GM23248 (cell line): ENCODE results near the gene ADAMTS17. TPM values are rescaled to one million over a fixed set of nuclear protein-coding genes. Genes with fewer than 3 reads are reported as not detected.

Experiments
- DNase-seq: peaks from one replicate; pipeline ENCODE4 v3.0.0-alpha.2; 2015
- H2AFZ ChIP-seq: fragments of 200-600 bp; sonication (generic); 2 replicates; pipeline ENCODE4 v1.6.1; 2016; ENCODE audit warnings: antibody characterized with exemption
- H3F3A ChIP-seq: fragments of 200-600 bp; sonication (generic); 2 replicates; pipeline ENCODE4 v1.6.1; 2016; ENCODE audit warnings: mild to moderate bottlenecking, antibody characterized with exemption, mixed run types; ENCODE audit not compliant: insufficient read depth
- H3K27ac ChIP-seq: fragments of 200-600 bp; sonication (generic); 2 replicates; pipeline ENCODE4 v1.5.1; 2016; ENCODE audit warnings: mild to moderate bottlenecking
- H3K27me3 ChIP-seq: fragments of 200-600 bp; sonication (generic); replicated peaks from 2 replicates; pipeline ENCODE4 v1.6.1; 2016; ENCODE audit warnings: mild to moderate bottlenecking; ENCODE audit not compliant: insufficient read depth
- H3K36me3 ChIP-seq: fragments of 200-600 bp; sonication (generic); 2 replicates; pipeline ENCODE4 v1.6.1; 2016; ENCODE audit warnings: low read depth, mild to moderate bottlenecking
- H3K4me1 ChIP-seq: fragments of 200-600 bp; sonication (generic); 2 replicates; pipeline ENCODE4 v1.6.1; 2016; ENCODE audit warnings: mild to moderate bottlenecking; ENCODE audit not compliant: insufficient read depth
- H3K4me2 ChIP-seq: fragments of 200-600 bp; sonication (generic); one replicate; pipeline ENCODE4 v1.6.1; 2016; ENCODE audit warnings: mild to moderate bottlenecking; ENCODE audit not compliant: unreplicated experiment
- H3K4me3 ChIP-seq: fragments of 200-600 bp; sonication (generic); 2 replicates; pipeline ENCODE4 v1.5.1; 2016; ENCODE audit warnings: mild to moderate bottlenecking
- H3K79me2 ChIP-seq: fragments of 200-600 bp; sonication (generic); 2 replicates; pipeline ENCODE4 v1.6.1; 2016; ENCODE audit warnings: mild to moderate bottlenecking; ENCODE audit not compliant: insufficient read depth
- H3K9ac ChIP-seq: fragments of 200-600 bp; sonication (generic); 2 replicates; pipeline ENCODE4 v1.6.1; 2016; ENCODE audit warnings: mild to moderate bottlenecking
- H3K9me2 ChIP-seq: fragments of 200-600 bp; sonication (generic); 2 replicates; pipeline ENCODE4 v1.6.1; 2016; ENCODE audit warnings: mixed run types, mild to moderate bottlenecking, moderate library complexity; ENCODE audit not compliant: insufficient read depth
- H3K9me3 ChIP-seq: fragments of 200-600 bp; sonication (generic); one replicate; pipeline ENCODE4 v1.6.1; 2017; ENCODE audit warnings: low read depth
- H4K20me1 ChIP-seq: fragments of 200-600 bp; sonication (generic); 2 replicates; pipeline ENCODE4 v1.6.0; 2016; ENCODE audit not compliant: insufficient read depth
- EZH2 ChIP-seq: fragments of 200-600 bp; sonication (generic); IDR thresholded peaks from 2 replicates; pipeline ENCODE4 v1.6.1; 2018; ENCODE audit warnings: antibody characterized with exemption, mild to moderate bottlenecking; ENCODE audit not compliant: insufficient read depth, poor library complexity, severe bottlenecking
- EZH2phosphoT487 ChIP-seq: fragments of 200-600 bp; sonication (generic); IDR thresholded peaks from 2 replicates; pipeline ENCODE4 v1.6.1; 2018; ENCODE audit warnings: antibody characterized with exemption, moderate library complexity, mild to moderate bottlenecking, low read depth; ENCODE audit not compliant: insufficient read depth
- WGBS, 2 experiments: methylation state at CpG; one replicate each; pipeline ENCODE4 v1.1.6; 2015 to 2017; ENCODE audit warnings: low lambda C conversion rate in 2 of 2, low coverage in 1 of 2; ENCODE audit errors: missing lambda C conversion rate in 2 of 2; 5-methylcytosine and 5-hydroxymethylcytosine counted together
- in situ Hi-C: fragments of 300-500 bp; cut with MboI; formaldehyde crosslinking; loops from 2 replicates; pipeline ENCODE4 v1.15.0; 2020
- polyA plus RNA-seq: library from polyadenylated mRNA; unstranded; fragments of >200 nt; fragmentation: Nextera tagmentation; extraction: Ambion mirVana; gene quantifications from 2 replicates; pipeline ENCODE4 v1.2.1, GENCODE V29; 2016
- total RNA-seq: library from RNA; depleted of rRNA; stranded (reverse); fragments of >200 nt; shearing (Covaris generic); gene quantifications from 2 replicates; pipeline ENCODE4 v1.2.3, GENCODE V29; 2014

ADAMTS17 gene
- total and polyA plus RNA-seq, 2 experiments from 2014 or later = not detected

- in situ Hi-C loops = no loop called here
- 56 to 60% methylated on average over 7 of the region's 7 CpGs for WGBS, 2 experiments
- Histone ChIP-seq H3K27ac (no peak overlapping the region), H3K9ac (no peak overlapping the region), H3K4me1 (no peaks in the 10 kb centered on the region), H2AFZ (no peak overlapping the region), H3F3A (no peaks in the 10 kb centered on the region), H4K20me1 (no peaks in the 10 kb centered on the region), H3K27me3 (no peaks in the 10 kb centered on the region), H3K36me3 (no peaks in the 10 kb centered on the region), H3K4me2 (no peak overlapping the region), H3K9me3 (no peaks in the 10 kb centered on the region), H3K9me2 (no peaks in the 10 kb centered on the region), H3K79me2 (no peaks in the 10 kb centered on the region), H3K4me3 (no peak overlapping the region)
- DNase-seq = no peak
- TF ChIP-seq EZH2 (no peak), EZH2phosphoT487 (no peak)
Observed at GRCh38 chr15:99965376-99965775, 376.4 kb downstream of the ADAMTS17 start.

GRCh38 chr15:99963976-99964375 is 377.8 kb downstream of the ADAMTS17 start:
- Histone ChIP-seq H3K4me1 (no peaks in the 10 kb centered on the region), H3F3A (no peaks in the 10 kb centered on the region), H3K4me3 (no peak overlapping the region), H3K27me3 (no peaks in the 10 kb centered on the region), H3K9me3 (no peaks in the 10 kb centered on the region), H2AFZ (no peak overlapping the region), H3K4me2 (no peak overlapping the region), H3K79me2 (no peaks in the 10 kb centered on the region), H3K9ac (no peak overlapping the region), H3K36me3 (no peaks in the 10 kb centered on the region), H4K20me1 (no peaks in the 10 kb centered on the region), H3K9me2 (no peaks in the 10 kb centered on the region), H3K27ac (no peak overlapping the region)
- in situ Hi-C loops = no loop called here
- 63 to 66% methylated on average over 7 of the region's 7 CpGs for WGBS, 2 experiments
- TF ChIP-seq EZH2 = no peak
- no peak for TF ChIP-seq EZH2phosphoT487
- DNase-seq = no peak

- H3K9me3 ChIP-seq = no peaks in the 10 kb centered on the region
- H3F3A ChIP-seq = no peaks in the 10 kb centered on the region
- in situ Hi-C loops = no loop called here
- no peaks in the 10 kb centered on the region for H3K27me3 ChIP-seq
- H4K20me1 ChIP-seq = no peaks in the 10 kb centered on the region
- WGBS, 2 experiments = 3 to 8% methylated on average over 8 of the region's 8 CpGs
- H3K4me1 ChIP-seq = no peaks in the 10 kb centered on the region
- no peak overlapping the region for H3K4me2 ChIP-seq
- H3K4me3 ChIP-seq = no peak overlapping the region
- H2AFZ ChIP-seq = no peak overlapping the region
- peak; percentile 18 for DNase-seq
- no peak overlapping the region for H3K9ac ChIP-seq
- no peaks in the 10 kb centered on the region for H3K79me2 ChIP-seq
- TF ChIP-seq EZH2 = no peak
- TF ChIP-seq EZH2phosphoT487 = no peak
- H3K27ac ChIP-seq = no peak overlapping the region
- no peaks in the 10 kb centered on the region for H3K36me3 ChIP-seq
- no peaks in the 10 kb centered on the region for H3K9me2 ChIP-seq
Observed at GRCh38 chr15:99963096-99963825, 378.5 kb downstream of the ADAMTS17 start.

DNA sequence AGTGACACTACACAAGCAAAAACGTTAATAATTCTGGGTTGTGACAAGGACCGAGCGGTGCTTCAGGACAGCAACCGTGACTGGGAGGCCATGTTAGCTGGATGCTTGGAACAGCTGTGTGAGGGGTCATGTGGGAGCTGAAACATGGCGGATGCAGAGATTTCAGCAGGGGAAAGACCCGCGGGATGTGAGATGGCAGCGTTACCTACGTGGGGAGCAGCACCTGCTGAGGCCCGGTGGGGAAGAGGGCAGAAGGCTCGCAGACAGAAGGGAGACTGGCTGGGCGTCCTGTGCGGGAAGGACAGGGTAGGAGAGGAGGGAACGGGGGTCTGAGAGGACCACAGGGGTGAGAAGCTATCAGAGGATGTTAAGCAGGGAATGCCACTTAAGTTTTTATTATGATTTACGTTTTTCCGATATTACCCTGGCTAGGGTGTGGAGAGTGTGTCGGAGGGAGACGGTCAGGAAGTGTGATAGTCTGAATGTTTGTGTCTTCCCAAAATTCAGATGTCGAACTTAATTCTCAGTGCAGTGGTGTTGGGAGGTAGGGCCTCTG is 379.7 kb downstream of the ADAMTS17 start:
- 69 to 75% methylated on average over 19 of the region's 19 CpGs for WGBS, 2 experiments
- H3K9me3 ChIP-seq = no peaks in the 10 kb centered on the region
- H4K20me1 ChIP-seq = no peaks in the 10 kb centered on the region
- no peak overlapping the region for H3K27ac ChIP-seq
- no peak for TF ChIP-seq EZH2
- TF ChIP-seq EZH2phosphoT487 = no peak
- in situ Hi-C loops = no loop called here
- H3K36me3 ChIP-seq = no peaks in the 10 kb centered on the region
- H3K9ac ChIP-seq = no peak overlapping the region
- H3K9me2 ChIP-seq = no peaks in the 10 kb centered on the region
- H3F3A ChIP-seq = no peaks in the 10 kb centered on the region
- H3K27me3 ChIP-seq = no peaks in the 10 kb centered on the region
- no peaks in the 10 kb centered on the region for H3K79me2 ChIP-seq
- no peak for DNase-seq
- H3K4me2 ChIP-seq = no peak overlapping the region
- H3K4me3 ChIP-seq = no peak overlapping the region
- H3K4me1 ChIP-seq = no peaks in the 10 kb centered on the region
- H2AFZ ChIP-seq = no peak overlapping the region
